DLD1 (cell line): Measurements from ENCODE around the gene ZP2.
"Not testable (repeated sequence)": the region's sequence is repeated elsewhere in the genome, so short reads cannot be mapped to it uniquely, and the experiment has no call there.

ENCODE experiments used
- in situ Hi-C: cut with HindIII; loops from 2 replicates; pipeline ENCODE4 v1.10.0; 2017; ENCODE audit warnings: low sequenced_read_pairs

Gene ZP2

GRCh38 chr16:21179126-21179982 lies 32.0 kb downstream of the ZP2 start:
- in situ Hi-C loops = loop anchor here (25.0 kb wide), 1 partner anchor 108 kb away; the partner anchor contains the start of gene CRYM

- in situ Hi-C loops = loop anchor here (25.0 kb wide), 1 partner anchor 112 kb away; the partner anchor contains the start of gene CRYM
Observed at GRCh38 chr16:21175397-21175796, 36.0 kb downstream of the ZP2 start.

- in situ Hi-C loops = no loop called here
Observed at GRCh38 chr16:21172650-21173049, 38.7 kb downstream of the ZP2 start.

GRCh38 chr16:21170116-21170515 lies 41.3 kb downstream of the ZP2 start:
- in situ Hi-C loops = not testable (repeated sequence)

- in situ Hi-C loops = no loop called here
Observed at GRCh38 chr16:21169249-21169981, 42.0 kb downstream of the ZP2 start.

GRCh38 chr16:21167929-21168602 lies 43.3 kb downstream of the ZP2 start:
- in situ Hi-C loops = no loop called here

GRCh38 chr16:21167360-21167759 lies 44.0 kb downstream of the ZP2 start:
- in situ Hi-C loops = no loop called here

- in situ Hi-C loops = no loop called here
Observed at GRCh38 chr16:21166561-21166961, 44.8 kb downstream of the ZP2 start.

- in situ Hi-C loops = no loop called here
Observed at GRCh38 chr16:21164521-21165168, 46.7 kb downstream of the ZP2 start.

GRCh38 chr16:21163576-21163975 lies 47.8 kb downstream of the ZP2 start:
- in situ Hi-C loops = no loop called here

- in situ Hi-C loops = no loop called here
Observed at GRCh38 chr16:21162661-21163151, 48.7 kb downstream of the ZP2 start.

- in situ Hi-C loops = no loop called here
Observed at GRCh38 chr16:21161211-21161610, 50.2 kb downstream of the ZP2 start.

- in situ Hi-C loops = no loop called here
Observed at GRCh38 chr16:21160276-21160675, 51.1 kb downstream of the ZP2 start.

- in situ Hi-C loops = no loop called here
Observed at GRCh38 chr16:21159281-21159951, 52.0 kb downstream of the ZP2 start.

GRCh38 chr16:21158208-21159110 lies 52.9 kb downstream of the ZP2 start, which contains the start of gene LDAF1:
Gene LDAF1, plus strand, starts transcription at chr16:21158674. Its CDS starts 2,509 bp downstream, at chr16:21161183.
- in situ Hi-C loops = no loop called here

- in situ Hi-C loops = no loop called here
Observed at GRCh38 chr16:21157632-21158031, 53.7 kb downstream of the ZP2 start.

- in situ Hi-C loops = no loop called here
Observed at GRCh38 chr16:21156767-21157467, 54.5 kb downstream of the ZP2 start.

GRCh38 chr16:21156011-21156410 lies 55.4 kb downstream of the ZP2 start:
- in situ Hi-C loops = not testable (repeated sequence)
